Activated CD8-positive, alpha-beta memory T cell treated with anti-CD3 and anti-CD28 coated beads, Interleukin-2, amount 50 U/mL, for 1 hour (primary cell): ENCODE measurements around the gene LPA.
"Not testable (repeated sequence)": the region's sequence is repeated elsewhere in the genome, so short reads cannot be mapped to it uniquely, and the experiment has no call there.

Source experiments
- DNase-seq: peaks from one replicate; pipeline ENCODE4 v3.0.0-alpha.2; 2020; ENCODE audit errors: extremely low read depth

LPA gene

DNA sequence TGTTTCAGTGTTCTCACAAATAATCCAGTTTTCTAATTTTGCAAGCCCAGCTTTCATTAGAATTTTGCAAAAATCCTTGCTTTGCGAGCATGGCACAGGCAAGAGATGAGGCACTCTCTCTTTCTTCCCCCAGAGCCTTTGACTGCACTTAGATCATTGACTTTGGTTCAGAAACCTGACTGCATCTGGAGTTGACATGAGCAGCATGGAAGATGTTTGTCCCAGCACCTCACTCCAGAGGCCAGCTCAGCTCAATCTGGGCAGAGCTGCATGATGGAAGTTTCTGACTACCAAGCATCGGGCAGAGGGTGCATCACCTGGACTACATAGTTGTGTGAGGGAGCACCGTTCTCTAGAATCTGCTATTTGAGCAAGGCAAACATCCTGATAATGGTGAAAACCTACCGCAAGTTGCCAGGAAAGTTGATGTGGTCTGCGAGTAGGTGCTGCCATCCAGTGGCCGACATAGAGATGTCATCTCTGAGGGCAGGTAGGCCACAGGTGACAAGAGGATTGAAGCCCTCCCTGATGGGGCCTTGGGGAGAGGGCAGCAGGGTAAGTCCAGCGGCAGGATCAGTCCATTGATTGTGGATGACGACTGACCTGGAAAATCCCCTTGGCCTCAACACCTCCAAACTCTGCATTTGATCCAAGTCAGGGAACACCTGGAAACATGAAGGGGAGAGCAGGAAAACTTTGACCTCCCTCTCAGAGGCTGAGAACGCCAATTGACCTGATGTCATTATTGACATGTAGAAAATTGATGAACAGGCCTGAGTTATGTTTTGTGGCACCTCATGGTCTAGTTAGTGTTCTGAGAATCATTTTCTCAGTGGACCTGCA is 3.8 kb upstream of the LPA start:
- no peak for DNase-seq

DNA sequence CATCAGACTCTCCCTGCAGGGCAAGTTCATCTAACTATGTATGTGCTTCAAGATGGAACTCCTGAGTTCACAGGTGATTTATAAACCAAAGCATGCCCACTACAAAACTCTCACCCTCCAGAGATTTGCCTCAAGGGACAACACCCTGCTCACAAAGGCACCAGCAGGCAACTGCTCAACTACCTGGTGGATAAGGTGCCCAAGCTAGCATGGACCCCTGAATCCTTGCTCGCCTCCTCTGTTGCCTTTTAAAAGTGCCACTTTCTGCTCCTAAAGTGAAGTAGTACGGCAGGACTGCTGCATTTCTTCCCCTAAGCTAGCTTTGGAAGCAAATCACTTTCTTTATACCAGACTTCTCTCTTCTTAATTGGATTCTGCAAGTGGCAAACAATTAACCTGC is 1.2 kb downstream of the LPA start:
- DNase-seq: no peak

DNA sequence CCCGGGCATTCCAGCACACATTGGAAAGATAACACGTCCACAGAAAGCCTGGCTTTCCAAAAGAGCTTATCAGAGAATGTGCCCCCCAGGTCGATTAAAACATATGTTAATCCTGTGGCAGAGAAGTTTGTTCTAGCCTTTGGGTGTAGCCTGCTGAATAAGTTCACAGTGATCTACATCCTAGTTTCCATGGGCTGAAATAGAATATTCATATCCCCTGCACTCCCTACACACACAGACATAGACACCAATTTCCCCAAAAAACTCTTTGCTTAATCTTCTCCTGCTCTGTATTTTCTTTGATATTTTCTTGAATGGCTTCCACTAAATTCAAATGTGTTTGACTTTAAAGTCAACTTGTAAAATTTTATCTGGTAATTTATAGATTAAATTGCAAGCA is 1.6 kb downstream of the LPA start:
- no peak for DNase-seq

DNA sequence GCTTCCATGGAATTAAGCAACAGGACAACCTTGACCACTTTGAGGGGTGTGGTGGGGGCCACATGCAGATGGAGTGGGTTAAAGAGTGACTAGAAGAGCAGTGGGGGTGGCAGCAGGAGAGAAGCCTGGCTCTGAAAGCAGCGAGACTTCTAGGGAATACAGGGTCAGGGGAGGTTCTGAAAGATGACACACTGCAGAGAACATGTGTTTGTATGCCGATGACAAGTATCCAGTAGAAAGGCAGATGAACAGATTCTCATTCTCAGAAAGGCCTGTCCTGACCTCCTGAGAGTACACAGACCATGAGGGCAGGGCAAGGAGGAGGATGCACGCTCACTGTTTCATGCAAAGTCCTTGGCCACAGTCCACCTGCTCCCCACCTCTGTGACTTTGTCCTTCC is 2.9 kb downstream of the LPA start:
- DNase-seq: no peak

DNA sequence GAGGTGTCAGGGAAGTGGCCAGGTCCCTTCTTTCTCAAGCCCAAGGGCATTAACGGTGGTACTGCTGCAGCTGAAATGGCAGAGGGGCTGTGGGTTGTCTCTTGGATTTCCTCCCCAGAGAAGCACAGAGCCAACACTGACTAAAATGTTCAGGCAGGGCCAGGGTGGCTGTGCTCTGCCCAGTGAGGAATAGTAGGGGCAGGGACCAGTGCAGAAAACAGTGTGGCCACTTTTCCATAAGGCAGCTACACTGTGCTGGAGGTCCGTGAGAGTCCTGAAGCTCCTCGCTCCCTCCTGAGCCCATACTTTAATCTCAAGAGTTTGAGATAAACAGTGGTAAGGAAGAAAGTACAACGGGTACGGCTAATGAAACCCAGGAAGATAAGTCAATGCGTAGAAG is 4.5 kb downstream of the LPA start:
- no peak for DNase-seq

DNA sequence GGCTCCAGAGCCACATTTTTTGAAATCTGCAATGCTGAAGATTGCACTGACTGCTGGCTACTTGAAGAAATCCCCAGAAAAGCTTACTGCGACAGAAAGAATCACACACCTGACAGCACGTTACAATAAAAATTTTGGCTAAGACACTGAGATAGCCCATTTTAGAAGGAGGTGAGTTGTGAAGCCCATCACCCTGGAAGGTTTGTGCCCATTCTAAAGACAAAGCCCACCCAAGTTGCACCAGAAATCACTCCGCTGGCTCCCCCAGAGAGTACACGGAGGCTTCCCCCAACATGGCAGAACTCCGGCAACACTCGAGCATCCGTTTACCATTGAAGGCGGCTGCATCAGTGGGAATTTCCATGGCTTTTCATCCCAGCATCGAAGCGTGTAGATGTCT is 29.4 kb downstream of the LPA start:
- DNase-seq: no peak

DNA sequence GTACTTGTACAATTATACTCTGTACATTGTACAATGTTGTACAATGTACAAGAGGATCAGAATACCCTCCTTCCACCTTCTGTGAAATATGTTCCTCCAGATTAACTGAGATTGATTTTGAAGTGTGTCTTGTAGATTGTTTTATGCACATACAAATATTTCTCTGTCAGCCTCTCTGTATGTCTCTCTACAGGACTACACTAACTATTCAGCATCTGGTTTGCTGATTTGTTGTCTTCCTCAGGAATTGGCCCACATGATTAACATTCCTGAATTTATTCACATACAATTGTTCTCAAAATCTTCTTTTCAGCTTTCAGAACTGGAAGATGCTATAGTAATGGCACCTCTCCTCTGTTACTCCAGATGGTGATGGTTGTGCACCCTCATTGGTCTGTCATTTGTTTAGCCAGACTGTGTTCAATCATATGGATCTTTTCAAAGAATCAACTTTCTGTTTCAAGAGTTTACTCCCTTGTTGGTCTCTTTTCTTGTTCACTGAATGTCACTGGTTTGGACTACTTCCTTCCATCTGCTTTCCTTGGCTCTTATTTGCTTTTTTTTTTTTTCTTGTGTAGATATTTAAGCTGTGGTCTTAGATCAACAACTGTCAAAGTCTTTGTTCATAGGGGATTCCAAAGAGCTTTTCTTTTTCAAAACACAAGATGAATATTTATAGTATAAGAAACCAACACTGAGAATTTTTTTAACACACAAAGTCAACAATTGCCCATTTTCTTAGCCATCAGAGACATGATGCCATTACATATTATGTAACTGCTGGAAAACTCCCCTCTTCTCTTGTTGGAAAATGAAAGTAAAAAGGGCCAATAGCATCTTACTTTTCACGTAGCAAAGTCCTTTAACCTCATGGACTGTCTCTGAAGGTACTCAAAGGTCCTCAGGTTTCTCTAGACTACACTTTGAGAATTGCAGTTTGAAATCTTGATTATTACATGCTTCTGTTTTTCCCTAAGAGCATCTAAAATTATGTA is 67.9 kb downstream of the LPA start:
- no peak for DNase-seq

DNA sequence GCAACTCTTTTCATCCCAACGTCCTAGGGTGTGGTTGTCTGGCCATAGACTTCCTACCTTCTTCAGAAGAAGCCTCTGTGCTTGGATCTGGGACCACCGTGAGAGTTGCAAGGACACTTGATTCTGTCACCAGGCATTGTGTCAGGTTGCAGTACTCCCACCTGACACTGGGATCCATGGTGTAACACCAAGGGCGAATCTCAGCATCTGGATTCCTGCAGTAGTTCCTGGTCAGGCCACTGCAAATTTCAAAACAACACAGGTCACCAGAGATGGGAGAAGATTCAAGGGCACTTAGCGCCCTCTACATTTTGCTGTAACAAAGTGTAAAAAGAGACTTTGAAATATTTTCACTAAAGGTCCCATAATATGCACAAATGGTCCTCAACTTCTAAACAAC is 68.8 kb downstream of the LPA start:
- not testable (repeated sequence) for DNase-seq

DNA sequence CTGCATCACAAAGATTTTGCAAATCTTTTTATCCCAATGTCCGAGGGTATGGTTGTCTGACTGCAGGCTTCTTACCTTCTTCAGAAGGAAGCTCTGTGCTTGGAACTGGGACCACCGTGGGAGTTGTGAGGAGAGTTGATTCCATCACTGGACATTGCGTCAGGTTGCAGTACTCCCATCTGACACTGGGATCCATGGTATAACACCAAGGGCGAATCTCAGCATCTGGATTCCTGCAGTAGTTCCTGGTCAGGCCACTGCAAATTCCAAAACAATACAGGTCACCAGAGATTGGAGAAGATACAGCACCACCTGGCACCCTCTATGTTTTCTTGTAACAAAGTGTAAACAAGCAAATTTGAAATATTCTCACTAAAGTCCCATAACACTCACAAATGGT is 77.7 kb downstream of the LPA start:
- DNase-seq: no peak

DNA sequence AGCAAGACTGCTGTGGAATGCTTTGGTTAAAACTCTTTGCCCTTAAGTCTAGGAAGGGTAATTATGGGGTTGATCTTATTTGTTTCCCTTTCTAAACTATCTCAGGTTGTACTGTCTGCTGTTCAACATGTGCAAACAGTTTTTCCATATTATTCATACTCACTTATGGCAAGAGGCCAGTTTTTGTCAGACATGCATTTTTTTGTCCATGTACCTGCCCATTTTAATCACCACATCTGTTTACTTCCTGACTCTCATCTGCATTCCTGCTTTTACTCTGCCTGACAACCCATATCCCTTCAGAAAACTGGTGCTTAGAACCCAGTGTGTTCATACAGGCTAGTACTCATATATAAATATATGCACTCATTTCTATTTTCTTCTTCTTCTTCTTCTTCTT is 80.3 kb downstream of the LPA start:
- DNase-seq: no peak

DNA sequence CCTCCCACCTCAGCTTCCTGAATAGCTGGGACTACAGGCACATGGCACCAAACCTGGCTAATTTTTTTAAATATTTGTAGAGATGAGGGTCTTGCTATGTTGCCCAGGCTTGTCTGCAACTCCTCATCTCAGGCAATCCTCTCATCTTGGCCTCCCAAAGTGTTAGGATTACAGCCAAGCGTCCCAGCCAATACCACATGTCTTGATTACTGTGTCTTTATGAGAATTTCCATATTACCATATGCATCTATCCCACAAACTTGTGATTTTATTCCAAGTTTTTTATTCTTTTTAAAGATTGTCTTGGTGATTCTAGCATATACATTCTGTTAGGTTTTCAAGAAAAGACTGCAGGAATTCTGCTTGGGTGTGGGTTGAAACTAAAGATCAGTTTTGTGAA is 82.7 kb downstream of the LPA start:
- DNase-seq: no peak

DNA sequence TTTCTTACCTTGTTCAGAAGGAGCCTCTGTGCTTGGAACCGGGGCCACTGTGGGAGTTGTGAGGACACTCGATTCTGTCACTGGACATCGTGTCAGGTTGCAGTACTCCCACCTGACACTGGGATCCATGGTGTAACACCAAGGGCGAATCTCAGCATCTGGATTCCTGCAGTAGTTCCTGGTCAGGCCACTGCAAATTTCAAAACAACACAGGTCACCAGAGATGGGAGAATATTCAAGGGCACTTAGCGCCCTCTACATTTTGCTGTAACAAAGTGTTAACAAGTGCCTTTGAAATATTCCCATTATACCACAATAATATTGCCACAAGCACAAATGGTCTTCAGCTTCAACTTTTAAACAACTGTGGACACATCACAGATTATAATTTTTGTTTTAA is 85.6 kb downstream of the LPA start:
- DNase-seq: not testable (repeated sequence)

DNA sequence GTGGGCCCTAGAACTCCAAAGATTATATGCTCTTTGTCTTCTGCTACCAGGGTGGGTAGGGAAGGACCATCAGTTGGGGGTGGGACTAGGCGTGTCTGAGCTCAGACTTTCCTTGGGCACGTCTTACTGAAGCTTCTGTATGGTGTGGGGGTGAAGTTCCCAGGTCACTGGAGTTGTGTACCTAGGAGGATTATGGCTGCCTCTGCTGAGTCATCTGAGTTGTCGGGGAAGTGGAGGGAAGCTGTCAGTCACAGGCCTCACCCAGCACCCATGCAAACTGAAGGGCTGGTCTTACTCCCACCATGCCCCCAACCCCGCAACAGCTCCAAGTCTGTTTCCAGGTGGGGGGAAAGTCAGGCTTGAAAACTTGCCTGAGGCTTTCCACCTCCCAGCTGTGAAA is 90.1 kb downstream of the LPA start:
- no peak for DNase-seq

DNA sequence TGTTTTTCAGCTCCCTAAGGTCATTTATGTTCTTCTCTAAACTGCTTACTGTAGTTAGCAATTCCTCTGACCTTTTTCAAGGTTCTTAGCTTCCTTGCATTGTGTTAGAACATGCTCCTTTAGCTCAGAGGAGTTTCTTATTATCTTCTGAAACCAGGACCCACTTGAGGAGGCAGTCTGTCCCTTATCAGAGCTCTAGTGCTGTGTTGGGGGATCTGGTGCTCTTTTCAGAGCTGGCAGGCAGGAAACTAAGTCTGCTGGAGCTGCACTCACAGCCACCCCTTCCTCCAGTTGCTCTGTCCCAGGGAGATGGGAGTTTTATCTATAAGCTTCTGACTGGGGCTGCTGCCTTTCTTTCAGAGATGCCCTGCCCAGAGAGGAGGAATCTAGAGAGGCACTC is 92.9 kb downstream of the LPA start:
- not testable (repeated sequence) for DNase-seq

DNA sequence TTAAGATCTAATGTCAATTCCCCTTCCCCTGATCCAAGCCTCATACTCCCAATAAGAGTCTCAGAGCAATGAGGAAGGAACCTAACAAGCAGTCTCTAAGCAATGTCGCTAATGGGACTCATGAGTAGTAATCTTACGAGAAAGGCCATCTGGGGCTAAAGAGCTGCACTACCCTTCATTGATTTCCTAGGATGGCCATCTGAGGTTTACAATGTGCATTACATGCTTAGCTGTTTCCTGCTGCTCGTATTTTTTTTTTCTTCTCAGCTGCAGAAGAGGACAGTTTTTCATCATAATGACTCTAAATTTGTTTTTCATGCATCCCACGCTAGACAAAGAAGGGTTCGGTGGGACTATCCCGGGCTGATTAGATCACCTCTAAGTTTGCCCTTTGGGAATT is 119.3 kb downstream of the LPA start:
- no peak for DNase-seq

DNA sequence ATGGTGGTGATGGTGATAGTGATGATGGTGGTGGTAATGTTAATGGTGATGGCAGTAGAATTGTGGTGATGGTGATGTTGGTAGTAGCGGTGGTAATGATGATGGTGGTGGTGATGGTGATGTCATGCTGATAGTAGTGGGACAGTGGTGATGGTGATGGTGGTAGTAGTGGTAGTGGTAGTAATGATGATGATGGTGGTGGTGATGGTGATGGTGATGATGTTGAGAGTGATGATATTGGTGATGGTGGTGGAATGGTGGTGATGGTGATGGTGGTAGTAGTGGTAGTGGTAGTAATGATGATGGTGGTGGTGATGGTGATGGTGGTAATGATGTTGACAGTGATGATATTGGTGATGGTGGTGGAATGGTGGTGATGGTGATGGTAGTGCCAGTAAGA is 128.8 kb downstream of the LPA start:
- DNase-seq: no peak

DNA sequence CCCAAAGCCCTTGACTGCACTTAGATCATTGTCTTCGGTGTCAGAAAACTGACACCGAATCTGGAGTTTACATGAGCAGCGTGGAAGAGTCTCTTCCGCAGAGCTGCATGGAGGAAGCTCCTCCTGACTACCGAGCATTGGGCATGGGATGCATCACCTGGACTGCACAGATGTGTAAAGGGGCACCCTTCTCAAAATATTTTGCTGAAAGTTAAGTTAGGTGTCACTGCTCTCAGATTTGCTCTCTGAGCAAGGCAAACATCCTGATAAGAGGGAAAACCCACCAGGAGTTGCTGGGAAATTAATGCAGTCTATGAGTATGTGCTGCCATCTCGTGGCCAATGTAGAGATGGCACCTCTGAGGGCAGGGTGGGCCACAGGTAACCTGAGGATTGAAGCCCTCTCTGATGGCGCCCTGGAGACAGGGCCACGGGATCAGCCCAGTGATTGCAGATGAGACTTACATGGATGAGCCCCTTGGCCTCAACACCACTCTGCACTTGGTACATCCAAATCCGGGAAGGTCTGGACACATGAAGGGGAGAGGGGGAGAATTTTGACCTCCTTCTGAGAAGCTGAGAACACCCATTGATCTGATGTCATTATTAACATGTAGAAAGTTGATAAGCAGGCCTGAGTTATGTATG is 129.9 kb downstream of the LPA start:
- no peak for DNase-seq

DNA sequence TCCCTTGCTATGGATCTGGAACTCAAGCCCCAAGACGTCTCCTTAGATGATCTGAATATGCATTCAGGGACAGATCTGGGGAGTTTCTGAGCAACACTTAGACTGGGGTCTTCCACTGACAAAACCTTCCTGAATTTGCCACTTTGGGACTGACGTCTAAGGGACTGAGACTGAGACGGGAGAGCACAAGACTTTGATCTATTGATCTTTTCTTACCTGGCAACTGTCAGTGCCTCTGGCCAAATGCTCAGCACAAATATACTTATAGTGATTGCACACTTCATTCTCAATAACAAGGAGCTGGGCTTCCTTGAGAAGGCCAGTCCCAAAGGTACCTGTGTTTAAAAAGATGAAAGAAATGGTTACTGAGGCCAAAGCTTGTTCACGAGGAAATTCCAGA is 131.8 kb downstream of the LPA start:
- no peak for DNase-seq

DNA sequence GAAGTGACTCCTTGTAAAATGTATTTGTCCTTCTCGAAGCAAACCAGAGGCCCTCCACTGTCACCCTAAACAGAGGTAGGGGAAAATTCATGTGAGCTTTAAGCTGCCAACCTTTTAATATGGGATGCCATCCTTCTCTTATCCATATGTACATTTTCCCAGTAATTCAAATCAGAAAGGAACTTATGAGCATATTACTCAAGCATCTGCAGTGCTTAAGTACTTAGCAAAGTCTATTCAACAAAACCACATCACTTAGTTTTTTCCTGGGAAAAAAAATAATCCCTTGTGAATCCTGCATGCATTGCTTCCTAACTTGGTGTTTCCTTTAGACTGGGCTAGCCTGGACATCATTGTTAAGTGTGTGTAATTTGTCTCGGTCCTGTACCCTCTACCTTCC is 132.2 kb downstream of the LPA start:
- no peak for DNase-seq

DNA sequence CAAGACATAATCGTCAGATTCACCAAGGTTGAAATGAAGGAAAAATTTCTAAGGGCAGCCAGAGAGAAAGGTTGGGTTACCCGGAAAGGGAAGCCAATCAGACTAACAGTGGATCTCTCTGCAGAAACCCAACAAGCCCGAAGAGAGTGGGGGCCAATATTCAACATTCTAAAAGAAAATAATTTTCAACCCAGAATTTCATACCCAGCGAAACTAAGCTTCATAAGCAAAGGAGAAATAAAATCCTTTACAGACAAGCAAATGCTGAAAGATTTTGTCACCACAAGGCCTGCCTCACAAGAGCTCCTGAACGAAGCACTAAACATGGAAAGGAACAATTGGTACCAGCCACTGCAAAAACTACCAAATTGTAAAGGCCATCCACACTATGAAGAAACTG is 134.6 kb downstream of the LPA start:
- DNase-seq: not testable (repeated sequence)

DNA sequence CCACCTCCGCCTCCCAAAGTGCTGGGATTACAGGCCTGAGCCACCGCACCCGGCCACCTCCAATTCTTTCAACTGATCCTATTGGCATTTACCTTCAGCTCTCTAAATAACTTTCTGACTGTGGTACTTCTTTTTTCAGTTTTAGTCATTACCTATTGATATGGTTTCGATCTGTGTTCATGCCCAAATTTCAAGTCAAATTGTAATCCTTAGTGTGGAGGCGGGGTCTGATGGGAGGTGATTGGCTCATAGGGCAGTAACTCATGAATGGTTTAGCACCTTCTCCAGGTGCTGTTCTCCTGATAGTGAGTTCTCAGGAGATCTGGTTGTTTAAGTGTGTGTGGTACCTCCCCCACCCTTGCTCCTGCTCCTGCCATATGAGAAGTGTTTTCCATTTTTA is 140.9 kb downstream of the LPA start:
- no peak for DNase-seq
